Activated T-helper 2 cell treated with anti-CD3 and anti-CD28 coated beads, Interferon-gamma antibody, Interleukin-2, Interleukin-4, amounts not matched to agents 10 μg/mL and 5 μg/mL and 100 μg/mL, durations not matched to agents 14 hours and 24 hours and 36 hours (primary cell): ENCODE results near the gene AFDN. TPM values are rescaled to one million over a fixed set of nuclear protein-coding genes. Genes with fewer than 3 reads are reported as not detected.

Experiments used
- DNase-seq: peaks from one replicate; pipeline ENCODE4 v3.0.0; 2021; ENCODE audit warnings: low spot score
- H3K27ac Mint-ChIP-seq: one replicate; pipeline ENCODE4 v1.8.0; 2021; ENCODE audit warnings: mixed read lengths
- H3K27me3 Mint-ChIP-seq: one replicate; pipeline ENCODE4 v1.8.0; 2021; ENCODE audit warnings: low read depth, mixed read lengths
- H3K36me3 Mint-ChIP-seq: one replicate; pipeline ENCODE4 v1.8.0; 2021; ENCODE audit warnings: low read depth, mixed read lengths
- H3K4me1 Mint-ChIP-seq: one replicate; pipeline ENCODE4 v1.8.0; 2021; ENCODE audit warnings: low read depth, mixed read lengths
- H3K4me3 Mint-ChIP-seq: one replicate; pipeline ENCODE4 v1.8.0; 2021; ENCODE audit warnings: low read depth, mild to moderate bottlenecking, moderate library complexity, mixed read lengths
- H3K9me3 Mint-ChIP-seq: one replicate; pipeline ENCODE4 v1.8.0; 2021; ENCODE audit warnings: mixed read lengths
- intact Hi-C: fragments of 100-400 bp; cut with micrococcal nuclease; formaldehyde crosslinking; loops from one replicate; pipeline ENCODE4 v1.15.1; 2023
- total RNA-seq: library from RNA; stranded (reverse); gene quantifications from 2 replicates; pipeline ENCODE4 v1.2.3, GENCODE V29; 2022

AFDN gene
- total RNA-seq, 1 donor from 2014 or later: 28.2 TPM

DNA sequence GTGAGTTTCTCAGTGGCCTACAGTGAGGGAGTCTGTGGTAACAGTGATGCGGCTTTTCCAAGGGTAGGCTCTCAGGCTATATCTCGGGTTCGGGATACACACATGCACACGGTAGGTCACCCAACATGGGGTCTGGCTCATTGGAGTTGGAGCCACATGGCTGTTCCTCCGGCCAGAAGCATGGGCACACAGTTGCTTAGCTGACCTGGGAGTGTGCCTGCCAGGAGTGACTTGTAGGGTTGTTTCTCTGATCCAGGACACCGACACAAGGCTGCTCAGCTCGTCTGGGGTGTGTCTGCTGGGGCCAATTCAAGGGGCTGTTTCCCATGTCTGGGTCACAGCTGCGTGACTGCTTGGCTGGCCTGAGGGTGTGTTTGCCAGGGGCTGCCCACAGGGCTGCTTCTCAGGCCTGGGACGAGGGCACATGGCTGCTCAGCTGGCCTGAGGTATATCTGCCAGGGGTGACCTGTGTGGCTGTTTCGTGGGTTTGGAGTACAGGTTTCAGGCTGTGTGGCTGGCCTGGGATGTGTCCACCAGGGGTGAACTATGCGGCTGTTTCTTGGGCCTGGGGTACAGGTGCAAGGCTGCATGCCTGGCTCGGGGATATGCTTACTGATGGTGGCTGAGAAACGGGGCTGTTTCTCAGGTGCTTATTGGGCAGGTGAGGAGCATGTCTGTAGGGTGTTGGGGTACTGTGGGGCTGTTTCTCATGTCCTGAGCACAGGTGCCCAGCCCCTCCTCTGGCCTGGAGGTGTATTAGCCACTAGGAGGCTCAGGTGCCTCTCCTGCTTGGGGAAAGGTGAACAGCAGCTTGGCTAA, 185.9 kb downstream of the AFDN start:
- H3K27me3 Mint-ChIP-seq: no peaks in the 10 kb centered on the region
- no peaks in the 10 kb centered on the region for H3K4me1 Mint-ChIP-seq
- intact Hi-C loops: no loop called here
- H3K27ac Mint-ChIP-seq: no peak overlapping the region
- no peaks in the 10 kb centered on the region for H3K36me3 Mint-ChIP-seq
- H3K4me3 Mint-ChIP-seq: no peak overlapping the region
- DNase-seq: no peak
- H3K9me3 Mint-ChIP-seq: peaks cover 44% of the 10 kb centered on the region

- intact Hi-C loops: no loop called here
- Mint-ChIP-seq H3K4me3 (no peak overlapping the region), H3K4me1 (no peaks in the 10 kb centered on the region), H3K9me3 (peaks cover 40% of the 10 kb centered on the region), H3K36me3 (no peaks in the 10 kb centered on the region), H3K27ac (no peak overlapping the region), H3K27me3 (no peaks in the 10 kb centered on the region)
- no peak for DNase-seq
Measured at GRCh38 chr6:168013250-168013915, 186.7 kb downstream of the AFDN start.

GRCh38 chr6:168014428-168014827, 187.7 kb downstream of the AFDN start:
- no peaks in the 10 kb centered on the region for H3K36me3 Mint-ChIP-seq

DNA sequence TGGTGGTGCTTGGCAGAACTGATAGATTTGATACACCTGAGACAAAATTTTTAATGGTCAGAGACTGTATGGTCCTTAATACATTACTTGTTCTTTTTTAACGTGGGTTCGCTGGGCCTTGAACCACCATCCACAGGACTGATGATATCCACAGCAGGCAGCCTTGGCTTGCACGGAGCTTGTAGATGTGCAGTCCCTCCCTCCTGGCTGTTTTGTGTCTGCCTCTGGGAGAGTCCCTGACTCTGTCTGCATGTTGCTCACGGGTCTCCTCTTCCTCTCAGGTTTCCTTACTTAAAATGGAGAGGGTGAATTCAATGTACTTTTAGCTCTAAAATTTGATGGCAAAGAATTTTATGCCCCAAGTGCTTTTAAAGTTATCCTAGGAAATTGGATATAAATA, 188.3 kb downstream of the AFDN start:
- H3K4me1 Mint-ChIP-seq: no peaks in the 10 kb centered on the region
- no peak overlapping the region for H3K4me3 Mint-ChIP-seq
- intact Hi-C loops: no loop called here
- no peaks in the 10 kb centered on the region for H3K27me3 Mint-ChIP-seq
- no peak overlapping the region for H3K27ac Mint-ChIP-seq
- H3K9me3 Mint-ChIP-seq: peaks cover 34% of the 10 kb centered on the region
- DNase-seq: no peak
- no peaks in the 10 kb centered on the region for H3K36me3 Mint-ChIP-seq

More at GRCh38 chr6:168014428-168014827, 187.7 kb downstream of the AFDN start:
- H3K4me3 Mint-ChIP-seq: no peak overlapping the region
- H3K27ac Mint-ChIP-seq: no peak overlapping the region
- DNase-seq: no peak
- H3K4me1 Mint-ChIP-seq: no peaks in the 10 kb centered on the region
- no peaks in the 10 kb centered on the region for H3K27me3 Mint-ChIP-seq
- intact Hi-C loops: no loop called here
- peaks cover 39% of the 10 kb centered on the region for H3K9me3 Mint-ChIP-seq

- peaks cover 28% of the 10 kb centered on the region for H3K9me3 Mint-ChIP-seq
- H3K27me3 Mint-ChIP-seq: no peaks in the 10 kb centered on the region
- H3K4me1 Mint-ChIP-seq: no peaks in the 10 kb centered on the region
- H3K4me3 Mint-ChIP-seq: no peak overlapping the region
- intact Hi-C loops: no loop called here
- DNase-seq: no peak
- H3K36me3 Mint-ChIP-seq: no peaks in the 10 kb centered on the region
- no peak overlapping the region for H3K27ac Mint-ChIP-seq
Measured at GRCh38 chr6:168015482-168016175, 188.9 kb downstream of the AFDN start.

DNA sequence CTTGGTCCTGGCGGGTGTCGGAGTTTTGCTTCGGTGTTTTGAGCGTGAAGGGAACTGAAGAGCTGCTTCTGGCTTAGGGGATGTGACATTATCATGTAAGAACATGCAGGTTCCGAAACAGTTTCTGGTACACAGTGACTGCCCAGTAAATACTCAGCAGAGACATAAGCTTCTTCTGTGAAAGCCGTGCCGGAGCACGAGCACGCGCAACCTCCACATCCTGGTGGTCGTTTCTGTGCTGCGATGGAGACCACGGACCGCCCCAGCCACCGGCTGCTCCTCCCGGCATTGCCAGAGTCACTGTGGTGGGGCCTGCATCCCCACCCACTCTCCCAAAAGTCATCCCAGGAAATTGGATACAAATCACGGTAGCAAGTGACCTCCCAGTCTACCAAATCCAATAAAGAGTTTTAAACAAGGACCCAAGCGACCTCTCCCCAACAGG, 189.5 kb downstream of the AFDN start:
- intact Hi-C loops: no loop called here

DNA sequence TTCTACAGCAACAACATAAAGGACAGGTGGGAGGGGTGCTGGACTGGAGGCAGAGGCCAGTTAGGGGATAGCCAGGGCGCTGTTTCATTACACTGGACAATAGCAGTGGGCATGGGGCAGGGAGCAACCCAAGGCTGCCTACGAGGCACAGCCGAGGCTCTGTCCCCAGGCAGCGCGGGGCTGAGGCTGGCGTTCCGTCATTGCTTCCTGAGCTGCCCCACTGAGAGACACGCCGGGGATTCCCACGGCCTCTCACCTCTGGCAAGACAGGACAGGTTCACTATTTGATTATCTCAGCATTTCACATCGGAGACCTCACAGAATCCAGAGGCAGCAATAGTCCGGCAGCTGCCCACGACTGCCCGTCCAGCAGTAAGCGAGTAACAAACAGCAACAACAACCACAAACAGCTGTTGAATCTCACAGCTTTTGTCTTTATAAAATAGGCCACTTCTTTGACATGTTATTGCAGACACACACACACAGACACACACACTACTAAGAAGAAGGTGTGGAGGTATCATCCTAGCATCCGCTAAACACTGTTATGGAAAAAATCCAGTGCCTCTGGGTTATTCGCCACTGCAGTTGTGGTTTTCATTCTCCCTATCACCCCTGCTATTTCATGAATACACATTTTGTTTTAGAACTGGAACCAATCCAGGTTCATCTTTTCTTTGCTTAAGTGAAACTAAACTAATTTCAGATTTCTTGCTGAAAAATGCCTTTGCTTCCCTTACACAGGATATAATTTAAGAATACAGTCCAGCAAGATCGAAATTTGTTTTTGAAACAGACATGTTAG, 190.2 kb downstream of the AFDN start:
- no peak overlapping the region for H3K4me3 Mint-ChIP-seq
- H3K9me3 Mint-ChIP-seq: peaks cover 15% of the 10 kb centered on the region
- intact Hi-C loops: no loop called here
- H3K4me1 Mint-ChIP-seq: no peaks in the 10 kb centered on the region
- no peaks in the 10 kb centered on the region for H3K27me3 Mint-ChIP-seq
- DNase-seq: no peak
- no peak overlapping the region for H3K27ac Mint-ChIP-seq
- H3K36me3 Mint-ChIP-seq: no peaks in the 10 kb centered on the region

More for the DNA sequence above, 189.5 kb downstream of the AFDN start:
- Mint-ChIP-seq H3K9me3 (peaks cover 22% of the 10 kb centered on the region), H3K27ac (no peak overlapping the region), H3K4me1 (no peaks in the 10 kb centered on the region), H3K36me3 (no peaks in the 10 kb centered on the region), H3K27me3 (no peaks in the 10 kb centered on the region), H3K4me3 (no peak overlapping the region)
- DNase-seq: no peak

- H3K36me3 Mint-ChIP-seq: no peaks in the 10 kb centered on the region
- H3K27ac Mint-ChIP-seq: no peak overlapping the region
- DNase-seq: no peak
- H3K9me3 Mint-ChIP-seq: peaks cover 8% of the 10 kb centered on the region
- no peak overlapping the region for H3K4me3 Mint-ChIP-seq
- H3K27me3 Mint-ChIP-seq: no peaks in the 10 kb centered on the region
- H3K4me1 Mint-ChIP-seq: no peaks in the 10 kb centered on the region
- intact Hi-C loops: no loop called here
Measured at GRCh38 chr6:168017629-168018028, 190.9 kb downstream of the AFDN start.

- Mint-ChIP-seq H3K27me3 (no peaks in the 10 kb centered on the region), H3K4me1 (no peaks in the 10 kb centered on the region), H3K27ac (no peak overlapping the region), H3K36me3 (no peaks in the 10 kb centered on the region), H3K9me3 (peaks cover 7% of the 10 kb centered on the region), H3K4me3 (no peak overlapping the region)
- intact Hi-C loops: no loop called here
- DNase-seq: no peak
Measured at GRCh38 chr6:168018664-168019063, 192.0 kb downstream of the AFDN start.

- DNase-seq: no peak
- Mint-ChIP-seq H3K27ac (no peak overlapping the region), H3K9me3 (peaks cover 5% of the 10 kb centered on the region), H3K4me3 (no peak overlapping the region), H3K4me1 (no peaks in the 10 kb centered on the region), H3K27me3 (no peaks in the 10 kb centered on the region), H3K36me3 (no peaks in the 10 kb centered on the region)
- intact Hi-C loops: no loop called here
Measured at GRCh38 chr6:168020242-168020641, 193.5 kb downstream of the AFDN start.

DNA sequence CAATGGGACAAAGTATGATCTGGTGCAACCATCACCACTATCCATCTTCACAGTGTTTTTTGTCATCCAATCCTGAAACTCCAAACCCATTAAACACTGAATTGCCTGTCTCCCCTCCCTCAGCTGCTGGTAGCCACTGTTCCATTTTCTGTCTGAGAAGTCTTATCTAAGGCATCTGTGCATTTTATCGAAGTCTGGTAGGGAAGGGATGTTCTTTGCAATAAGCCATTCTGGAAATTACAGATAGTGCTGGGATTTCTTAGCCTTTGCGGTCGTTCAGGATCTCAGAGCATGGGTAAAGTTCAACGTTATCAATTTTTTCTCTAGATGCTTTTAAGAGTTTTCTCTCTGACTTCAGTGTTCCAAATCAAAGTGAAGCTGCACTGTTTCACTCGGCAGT, 194.9 kb downstream of the AFDN start:
- H3K36me3 Mint-ChIP-seq: no peaks in the 10 kb centered on the region

More for the DNA sequence above, 194.9 kb downstream of the AFDN start:
- intact Hi-C loops: no loop called here
- H3K27ac Mint-ChIP-seq: no peak overlapping the region
- no peaks in the 10 kb centered on the region for H3K9me3 Mint-ChIP-seq
- no peaks in the 10 kb centered on the region for H3K27me3 Mint-ChIP-seq
- DNase-seq: no peak
- no peaks in the 10 kb centered on the region for H3K4me1 Mint-ChIP-seq
- no peak overlapping the region for H3K4me3 Mint-ChIP-seq
